ENCODE measurements around the gene PPP1R2.

Gene PPP1R2

DNA sequence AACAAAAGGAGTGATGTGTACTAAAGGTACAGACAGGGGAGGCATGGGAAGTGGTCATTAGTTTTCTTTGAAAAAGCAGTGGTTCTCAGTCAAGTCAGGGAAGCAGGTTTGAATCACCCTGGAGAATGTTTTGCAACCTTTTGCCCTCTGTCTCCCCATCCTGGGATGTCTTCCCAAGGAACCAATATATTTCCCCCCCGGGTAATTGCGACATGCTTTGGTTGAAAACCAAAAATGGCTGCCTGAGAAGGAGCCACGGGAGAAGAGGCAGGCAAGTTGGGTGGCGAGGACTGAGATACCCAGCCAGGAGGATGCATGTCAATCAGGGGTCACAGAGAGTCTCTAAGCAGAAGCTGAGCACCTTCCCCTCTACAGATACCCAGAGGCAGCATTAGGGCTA lies 20.2 kb upstream of the PPP1R2 start:
- no peak for DNase-seq

DNA sequence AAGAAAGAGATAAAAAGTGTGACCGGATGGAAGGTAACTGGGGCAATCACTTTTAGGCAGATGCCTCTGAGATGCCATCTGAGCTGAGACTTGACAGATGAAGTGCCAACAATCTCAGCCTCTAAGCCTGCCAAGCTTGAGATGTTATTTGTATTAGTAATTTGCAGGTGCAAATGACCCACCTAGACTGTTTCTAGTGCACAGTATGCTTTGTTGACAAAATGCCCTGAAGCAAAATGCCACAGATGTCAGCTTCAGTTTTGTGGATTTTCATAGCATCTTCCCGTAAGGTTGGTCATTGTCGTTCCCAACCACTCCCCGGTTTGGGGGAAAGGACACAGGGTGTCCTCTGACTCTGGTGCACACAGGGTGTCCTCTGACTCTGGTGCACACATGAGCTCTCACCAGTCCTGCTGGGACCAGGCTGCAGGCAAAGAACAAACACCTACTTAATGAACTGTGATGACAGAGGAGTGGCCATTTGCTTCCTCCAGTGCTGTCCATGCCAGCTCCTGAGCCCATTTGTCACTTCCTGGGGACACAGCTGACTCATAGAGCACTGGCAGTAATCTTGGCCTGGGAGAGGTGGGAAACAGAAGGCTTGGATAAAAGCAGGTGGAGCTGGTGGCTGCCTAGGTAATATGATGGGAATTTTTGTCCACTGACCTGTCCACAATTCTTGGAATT lies 16.7 kb upstream of the PPP1R2 start:
- DNase-seq, result no peak

DNA sequence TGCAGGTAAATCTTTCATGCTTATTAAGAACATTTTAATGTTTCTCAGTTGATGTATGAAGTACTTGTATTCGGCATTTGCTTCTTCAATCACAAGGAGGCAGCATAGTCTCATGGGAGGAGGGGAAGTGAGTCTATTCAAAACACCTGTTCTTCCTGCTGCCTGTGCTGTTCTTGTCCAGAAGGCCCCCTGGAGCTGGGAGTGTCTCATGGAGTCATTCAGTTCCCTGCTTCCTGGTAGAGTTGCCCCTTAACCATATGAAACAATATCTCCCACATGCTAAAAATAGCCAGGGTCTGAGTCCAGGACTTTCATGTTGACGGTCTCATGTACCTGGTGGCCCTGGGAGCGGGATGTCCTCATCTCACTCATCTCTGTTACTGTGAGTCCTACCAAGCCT lies 15.5 kb upstream of the PPP1R2 start:
- no peak for DNase-seq

DNA sequence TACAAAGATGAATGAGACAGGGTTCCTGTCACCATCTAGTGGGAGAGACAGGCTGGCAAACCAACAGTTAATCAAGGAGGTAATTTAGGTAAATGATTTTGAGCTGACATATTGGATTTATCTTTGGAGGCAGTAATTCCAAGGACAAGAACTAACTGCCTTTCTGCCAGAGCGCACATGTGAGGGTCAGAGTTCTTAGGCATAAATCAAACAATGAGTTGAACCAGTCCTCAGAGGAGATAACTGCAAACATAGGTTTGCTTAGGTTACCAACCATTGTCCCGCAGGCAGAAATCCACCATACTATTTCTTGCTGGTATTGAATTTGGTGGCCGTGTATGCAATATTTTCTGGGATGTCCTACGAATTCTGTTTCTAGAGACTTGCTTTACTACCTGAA lies 14.2 kb upstream of the PPP1R2 start:
- DNase-seq, result no peak

DNA sequence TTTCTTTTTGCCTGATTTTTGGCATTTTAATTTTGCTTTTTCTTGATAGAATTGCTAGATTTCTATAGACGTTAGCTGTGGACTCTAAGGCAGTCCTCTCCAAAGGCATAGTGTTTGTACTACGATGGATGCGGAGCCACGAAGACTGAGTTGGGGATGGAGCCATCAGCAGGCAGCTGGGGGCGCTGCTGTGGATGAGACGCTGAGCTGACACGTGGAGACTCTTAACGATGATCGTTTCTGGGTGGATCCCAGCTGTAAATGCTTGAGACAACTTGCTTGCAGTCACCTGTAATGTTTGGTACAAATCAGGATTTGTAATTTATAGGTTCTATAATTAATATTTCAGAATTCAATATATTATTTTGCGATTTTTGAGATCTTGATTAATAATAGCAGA lies 13.3 kb upstream of the PPP1R2 start:
- DNase-seq, result peak; percentile 62

DNA sequence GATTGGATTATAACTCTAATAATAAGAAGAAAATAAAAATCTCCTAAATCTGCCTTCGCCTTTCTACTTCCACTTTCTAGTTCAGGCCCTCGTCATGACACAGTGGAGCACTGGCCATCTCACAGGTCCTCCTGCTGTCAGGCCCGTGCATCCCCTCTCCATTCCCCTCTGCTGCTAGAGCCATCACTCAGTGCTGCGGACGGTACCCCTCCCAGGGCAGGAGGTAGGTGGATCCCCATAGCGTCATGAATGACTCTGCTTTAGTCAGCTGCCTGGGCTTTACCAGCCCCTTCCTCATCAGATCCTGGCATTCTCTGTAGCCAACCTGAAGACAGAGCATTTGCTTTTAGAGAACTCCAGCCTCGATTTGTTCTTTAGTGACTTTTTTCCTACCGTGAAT lies 12.0 kb upstream of the PPP1R2 start:
- peak; percentile 50 for DNase-seq

DNA sequence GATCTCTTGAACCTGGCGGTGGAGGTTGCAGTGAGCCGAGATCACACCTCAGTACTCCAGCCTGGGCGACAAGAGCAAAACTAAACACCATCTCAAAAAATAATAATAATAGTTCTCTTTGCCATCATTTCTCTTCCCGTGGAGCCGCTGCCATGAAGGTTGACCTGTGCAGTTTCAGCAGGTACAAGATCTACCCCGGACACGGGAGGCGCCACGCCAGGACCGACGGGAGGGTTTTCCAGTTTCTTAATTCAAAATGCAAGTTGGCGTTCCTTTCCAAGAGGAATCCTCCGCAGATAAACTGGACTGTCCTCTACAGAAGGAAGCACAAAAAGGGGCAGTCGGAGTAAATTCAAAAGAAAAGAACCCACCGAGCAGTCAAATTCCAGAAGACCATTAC lies 11.3 kb upstream of the PPP1R2 start:
- DNase-seq, result no peak

DNA sequence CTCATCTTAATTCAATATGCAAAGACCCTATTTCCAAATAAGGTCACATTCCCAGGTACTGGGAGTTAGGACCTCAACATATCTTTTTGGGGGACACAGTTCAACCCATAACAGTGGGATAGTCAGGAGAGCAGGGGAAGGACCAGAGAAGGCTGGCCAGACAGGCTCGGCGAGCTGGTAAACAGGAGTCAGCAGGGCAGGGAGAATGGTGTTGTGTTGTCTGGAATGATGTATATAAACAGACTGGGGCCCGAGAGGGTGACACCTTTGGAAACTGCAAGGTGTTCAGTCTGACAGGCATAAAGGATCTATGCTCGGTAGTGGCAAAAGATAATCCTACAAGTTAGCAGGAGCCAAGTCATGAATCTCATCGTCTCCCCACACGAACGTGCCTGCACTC lies 10.1 kb upstream of the PPP1R2 start:
- no peak for DNase-seq

DNA sequence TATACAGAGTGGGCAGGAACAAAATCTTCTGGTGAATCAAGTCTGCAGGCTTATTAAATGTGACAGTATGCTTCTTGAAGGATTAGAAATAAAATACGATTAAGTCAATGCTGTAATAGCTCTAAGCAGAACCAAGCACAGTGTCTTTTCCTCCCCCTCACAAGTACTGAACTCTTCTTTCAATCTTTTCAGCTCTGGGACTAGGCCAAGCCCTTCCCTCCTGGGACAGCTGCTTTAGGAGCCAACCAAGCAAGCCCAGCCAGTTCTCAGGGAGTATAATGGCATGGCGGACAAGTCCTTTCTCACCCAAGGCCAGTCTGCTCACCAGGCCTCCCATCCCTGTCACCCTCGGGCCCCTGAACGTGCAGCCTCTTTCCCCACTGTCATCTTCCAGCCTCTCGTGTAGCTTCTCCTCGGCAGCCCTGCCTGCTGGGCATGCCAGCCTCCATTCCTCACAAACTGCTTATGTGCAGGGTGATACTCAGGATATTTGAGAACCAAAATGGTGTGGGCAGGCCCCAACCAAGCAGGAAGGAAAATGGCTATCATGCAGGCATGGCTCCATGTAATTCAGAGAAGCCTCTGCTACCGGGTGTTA lies 8.4 kb upstream of the PPP1R2 start:
- no peak for DNase-seq

DNA sequence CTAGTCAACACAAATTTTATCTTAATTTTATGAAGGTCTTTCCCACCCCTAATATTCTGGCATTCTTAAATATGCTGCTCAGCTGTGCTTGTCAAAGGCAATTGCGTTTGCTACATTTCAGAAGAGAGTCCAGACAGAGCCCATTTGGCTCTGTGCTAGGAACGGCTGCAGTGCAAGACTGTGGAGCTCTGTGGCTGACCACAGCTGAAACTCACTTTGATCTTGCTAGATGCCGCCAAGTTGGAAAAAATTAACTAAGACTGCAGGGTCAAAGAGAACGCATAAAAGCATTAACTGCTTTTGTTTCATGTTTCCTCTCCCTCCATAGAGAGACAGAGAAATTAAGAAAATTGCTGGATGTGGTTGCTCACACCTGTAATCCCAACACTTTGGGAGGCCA lies 7.6 kb upstream of the PPP1R2 start:
- DNase-seq, result no peak

DNA sequence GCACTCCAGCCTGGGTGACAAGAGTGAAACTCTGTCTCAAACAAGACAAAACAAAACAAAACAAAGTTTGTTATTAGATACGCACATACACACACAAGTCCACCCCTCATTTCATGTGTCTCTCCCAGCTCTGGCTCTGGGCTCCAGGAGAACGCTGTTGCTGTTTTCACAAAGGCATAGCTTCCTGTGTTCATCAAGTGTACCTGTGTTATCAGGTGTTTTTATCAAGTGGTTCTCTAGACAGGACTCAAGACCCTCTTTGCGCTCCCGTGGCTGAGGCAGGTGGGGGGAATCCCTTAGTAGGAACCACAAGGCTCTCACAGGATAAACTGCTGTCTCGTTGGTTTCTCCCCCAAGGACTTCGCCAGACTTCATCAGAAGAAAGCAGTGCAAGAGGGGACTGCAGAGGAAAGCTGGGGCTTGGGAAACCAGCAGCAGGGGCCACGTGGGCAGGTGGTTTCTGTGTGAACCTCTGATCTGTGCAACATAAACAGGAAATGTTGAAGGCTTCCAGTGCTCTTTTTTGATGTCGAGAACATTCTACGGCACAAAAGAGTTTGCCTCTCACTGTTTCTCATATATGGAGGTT lies 6.9 kb upstream of the PPP1R2 start:
- peak; percentile 77 for DNase-seq

DNA sequence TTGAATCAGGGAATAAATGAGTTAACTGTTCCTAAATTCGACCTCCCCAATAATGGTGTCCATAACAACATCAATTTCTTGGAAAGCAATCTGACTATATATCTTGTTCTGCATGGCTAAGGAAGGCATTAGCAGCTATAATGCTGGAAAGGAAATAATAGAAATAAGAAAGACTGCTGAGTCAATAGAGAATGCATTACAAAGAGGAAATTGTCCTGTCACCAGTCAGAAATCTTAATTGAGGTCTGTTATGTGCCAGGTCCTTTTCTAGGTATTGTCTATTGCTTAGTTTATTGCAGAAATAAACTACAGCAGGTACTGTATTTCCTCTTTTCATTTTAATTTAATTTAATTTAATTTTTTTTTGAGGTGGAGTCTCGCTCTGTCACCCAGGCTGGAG lies 5.9 kb upstream of the PPP1R2 start:
- no peak for DNase-seq

DNA sequence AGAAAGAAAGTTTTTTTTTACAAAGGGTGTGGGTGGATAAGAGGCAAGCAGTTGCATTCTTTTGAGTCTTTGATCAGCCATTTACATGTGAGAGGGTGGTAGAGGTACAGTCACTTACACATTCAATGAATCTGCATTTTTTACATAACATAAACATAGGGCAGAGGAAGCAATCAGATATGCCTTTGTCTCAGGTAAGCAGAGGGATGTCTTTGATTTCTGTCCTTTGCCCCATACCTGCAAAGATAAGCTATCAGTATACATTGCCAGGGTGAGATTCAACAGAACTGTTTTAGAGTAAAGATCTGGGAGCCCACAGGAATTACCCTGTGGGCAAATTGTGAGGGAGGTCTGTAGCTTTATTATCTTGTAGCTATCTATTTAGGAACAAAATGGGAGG lies 5.4 kb upstream of the PPP1R2 start:
- DNase-seq, result no peak

DNA sequence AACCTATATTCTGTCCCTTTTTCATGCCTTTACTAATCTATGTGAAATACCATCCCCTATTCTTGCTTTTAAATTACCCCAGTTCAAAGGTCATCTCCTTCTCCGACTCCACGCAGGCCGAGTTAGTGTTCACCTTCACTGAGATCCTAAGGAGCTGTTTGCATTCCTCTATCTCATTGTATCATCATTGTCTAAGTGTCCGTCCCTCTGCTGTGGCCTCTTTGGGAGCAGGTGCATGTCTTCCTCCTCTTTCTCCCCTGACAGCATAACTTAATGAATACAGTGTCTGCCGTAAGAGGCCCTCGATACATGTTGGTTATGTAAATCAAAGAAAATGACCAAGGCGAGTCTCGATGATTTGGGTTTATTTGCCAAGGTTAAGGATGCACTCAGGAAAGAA lies 4.9 kb upstream of the PPP1R2 start:
- no peak for DNase-seq

DNA sequence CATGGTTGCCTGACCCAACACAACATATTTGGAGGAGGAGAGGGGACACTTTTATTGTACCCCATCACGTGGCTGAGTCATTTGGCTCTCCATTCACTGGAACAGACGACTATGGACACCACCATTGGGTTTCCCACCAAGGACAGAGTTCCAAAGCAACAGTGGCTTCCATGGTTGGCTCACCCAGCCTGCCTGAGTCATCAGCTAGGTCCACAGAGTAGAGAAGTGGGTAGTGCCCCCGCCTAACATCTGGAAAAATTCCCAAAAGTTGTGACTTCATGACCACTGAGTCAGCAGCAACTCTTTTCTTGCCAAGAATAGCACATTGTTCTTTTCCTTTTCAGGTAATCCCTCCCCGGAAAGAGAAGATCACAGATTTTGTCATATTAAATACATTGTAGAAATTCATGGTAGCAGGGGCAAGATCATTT lies 3.0 kb upstream of the PPP1R2 start:
- DNase-seq, result peak; percentile 42

DNA sequence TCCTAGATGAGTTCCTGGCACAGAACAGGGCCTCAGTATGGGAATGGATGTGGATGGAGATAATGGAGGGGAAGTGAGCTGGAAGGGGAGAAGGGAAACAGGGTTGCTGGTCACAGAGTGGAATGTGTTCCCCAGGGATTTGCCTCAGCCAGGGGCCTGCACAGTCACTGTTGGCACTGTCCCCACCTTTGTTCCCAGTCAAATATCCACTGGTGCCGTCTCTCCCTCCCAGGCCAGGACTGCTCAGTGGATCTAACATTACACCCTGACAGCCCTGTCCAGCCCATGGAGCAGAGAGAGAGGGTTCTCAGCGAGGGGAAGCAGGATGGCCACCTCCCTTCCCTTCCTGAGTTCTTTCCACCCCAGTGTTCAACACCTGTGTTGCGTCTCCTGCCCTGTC lies 1.5 kb upstream of the PPP1R2 start:
- DNase-seq, result no peak

DNA sequence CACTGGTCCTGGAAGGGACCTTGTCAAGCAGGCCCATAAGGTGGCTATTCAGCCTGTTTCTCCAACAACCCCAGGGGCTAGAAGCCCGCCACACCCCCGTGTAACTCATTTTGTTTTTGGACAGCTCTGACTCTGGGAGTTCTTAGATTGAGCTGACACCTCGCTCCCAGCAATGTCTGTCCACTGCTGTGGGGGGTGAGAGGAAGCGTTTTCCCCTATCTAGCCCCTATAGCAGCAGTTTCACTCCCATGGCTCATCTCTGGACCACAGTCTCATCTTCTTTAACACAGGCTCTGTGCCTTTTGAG lies 1.1 kb upstream of the PPP1R2 start:
- no peak for DNase-seq

DNA sequence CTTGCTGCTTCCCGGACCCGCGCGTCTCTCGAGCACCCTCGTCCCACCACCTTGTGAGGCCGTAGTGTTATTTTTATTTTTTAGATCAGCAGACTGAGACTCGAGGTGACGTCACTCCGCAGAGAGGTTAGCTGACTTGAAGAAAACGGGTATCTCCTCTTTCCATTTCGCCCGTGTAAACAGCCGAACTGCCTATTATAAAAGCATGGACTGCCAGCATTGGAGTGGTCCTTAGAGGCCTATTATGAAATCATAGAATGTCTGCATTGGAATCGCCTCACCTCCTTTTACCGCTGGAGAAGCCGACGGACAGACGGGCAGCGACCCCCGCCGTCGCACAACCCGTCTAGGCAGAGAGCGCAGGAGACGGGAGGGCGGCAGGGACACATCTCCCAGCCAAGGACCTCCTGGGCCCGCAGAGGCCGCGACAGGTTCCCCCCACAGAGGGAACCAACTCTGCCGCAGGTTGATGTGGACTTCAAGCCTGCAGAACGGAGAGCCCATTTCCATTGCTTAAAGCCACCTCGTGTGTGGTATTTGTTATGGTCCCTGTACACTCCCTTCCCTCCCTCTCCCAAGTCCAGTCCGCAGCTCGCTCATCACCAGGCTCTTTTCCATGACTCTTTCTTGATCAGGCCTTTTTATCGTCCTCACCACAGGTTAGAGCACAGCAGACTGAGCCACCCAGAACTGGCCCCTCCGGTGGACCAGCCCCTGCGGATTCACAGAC lies 540 bp upstream of the PPP1R2 start:
- no peak for DNase-seq

DNA sequence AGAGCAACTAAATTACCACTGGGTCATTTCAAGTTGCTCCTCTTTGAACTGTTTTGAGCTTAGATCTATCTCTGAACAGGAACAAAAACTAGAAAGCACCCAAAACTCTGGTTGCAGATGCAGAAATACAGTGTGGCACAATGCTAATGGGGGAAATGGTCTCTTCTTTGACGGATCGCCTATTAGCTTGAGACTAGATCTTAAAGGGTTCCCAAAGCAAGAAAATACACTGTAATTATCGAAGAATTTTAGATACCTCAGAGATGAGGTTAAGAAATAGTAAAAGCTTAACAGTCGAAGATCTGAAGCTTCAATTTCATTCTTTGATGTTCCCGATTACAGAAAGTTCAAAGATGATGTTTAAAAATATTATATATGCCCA lies 818 bp downstream of the PPP1R2 start:
- no peak for DNase-seq

DNA sequence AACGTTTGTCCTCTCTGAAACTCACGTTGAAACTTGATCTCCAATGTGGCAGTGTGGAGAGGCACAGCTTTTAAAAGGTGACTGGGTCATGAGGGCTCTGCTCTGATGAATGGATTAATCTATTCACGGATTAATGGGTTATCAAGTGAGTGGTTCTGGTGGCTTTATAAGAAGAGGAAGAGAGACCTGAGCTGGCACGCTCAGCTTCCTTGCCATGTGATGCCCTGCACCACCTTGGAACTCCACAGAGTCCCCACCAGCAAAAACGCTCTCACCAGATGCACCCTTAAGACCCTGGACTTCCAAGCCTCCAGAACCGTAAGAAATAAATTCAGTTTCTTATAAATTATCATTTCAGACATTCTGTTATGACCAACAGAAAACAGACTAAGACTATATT lies 2.6 kb downstream of the PPP1R2 start:
- DNase-seq, result no peak

DNA sequence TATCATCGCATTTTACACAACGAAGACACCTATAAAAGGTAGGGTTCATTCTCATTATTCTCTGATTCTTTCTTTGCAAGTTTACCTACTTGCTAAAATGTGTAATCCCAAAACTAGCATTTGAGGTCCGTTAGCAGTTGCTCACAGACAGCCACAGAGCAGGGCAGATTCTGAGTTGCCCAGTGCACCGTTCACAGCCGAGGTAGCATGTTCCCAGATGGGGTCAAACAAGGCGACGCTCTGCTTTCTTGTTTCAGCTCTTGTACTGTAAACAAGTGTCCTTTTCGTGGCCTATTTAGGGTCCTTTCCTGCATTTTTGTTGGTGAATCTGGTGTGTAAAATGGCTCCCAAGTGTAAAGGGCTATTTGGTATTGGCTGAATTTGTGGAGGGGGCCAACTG lies 3.1 kb downstream of the PPP1R2 start:
- peak; percentile 55 for DNase-seq

DNA sequence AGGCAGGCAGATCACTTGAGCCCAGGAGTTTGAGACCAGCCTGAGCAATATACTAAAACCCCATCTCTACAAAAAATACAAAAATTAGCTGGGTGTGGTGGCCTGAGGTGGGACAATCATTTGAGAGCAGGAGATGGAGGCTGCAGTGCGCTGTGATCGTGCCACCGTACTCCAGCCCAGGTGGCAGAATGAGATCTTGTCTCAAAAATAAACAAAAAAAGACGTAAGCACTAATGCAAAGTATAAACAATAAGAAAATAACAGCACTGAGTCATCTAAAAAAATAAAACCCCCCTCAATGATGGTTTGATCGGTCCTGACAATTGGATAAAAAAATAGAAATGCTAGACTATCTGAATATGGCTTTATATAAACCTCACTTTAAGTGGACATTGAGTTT lies 3.6 kb downstream of the PPP1R2 start:
- no peak for DNase-seq

DNA sequence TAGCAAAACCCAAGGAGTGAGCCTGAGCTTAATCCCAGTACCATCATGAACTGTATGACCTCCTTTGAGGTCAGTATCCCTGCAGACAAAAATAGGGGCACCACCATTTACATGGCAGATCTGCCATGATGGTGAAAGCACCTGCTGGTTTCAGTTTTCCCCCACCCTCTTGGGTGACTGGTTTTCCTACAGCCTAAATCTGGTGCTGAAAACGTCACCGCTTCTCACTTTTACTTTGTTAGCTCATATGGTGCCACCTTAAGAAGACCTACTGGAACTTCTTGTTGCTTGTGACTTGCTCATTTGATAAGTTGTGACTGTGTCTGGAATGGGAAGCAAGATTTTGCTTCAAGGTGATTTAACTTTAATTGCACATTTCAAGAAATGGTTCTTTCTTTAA lies 5.1 kb downstream of the PPP1R2 start:
- DNase-seq, result peak; percentile 73

DNA sequence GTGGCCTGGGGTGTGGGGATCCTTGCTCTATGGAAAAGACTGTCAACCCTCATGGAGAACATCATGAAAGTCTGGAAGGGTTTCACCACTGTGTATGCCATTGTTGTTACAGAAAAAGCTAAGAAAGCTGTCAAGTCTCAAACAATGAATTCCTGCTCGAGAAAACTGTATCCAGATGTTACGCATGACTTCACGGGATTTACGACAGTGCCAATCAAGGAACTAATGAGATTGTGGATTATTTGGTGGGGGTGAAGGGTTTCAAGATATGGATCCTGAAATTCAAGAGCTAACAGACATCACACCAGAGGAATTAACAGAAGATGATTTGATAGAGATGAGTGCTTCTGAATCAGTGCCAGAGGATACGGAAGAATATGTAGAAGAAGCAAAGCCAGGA lies 7.8 kb downstream of the PPP1R2 start:
- no peak for DNase-seq

All from activated CD4-positive, alpha-beta T cell treated with anti-CD3 and anti-CD28 coated beads for 48 hours (primary cell).